SK-N-SH treated with all-trans-retinoic acid at 6 μM for 48 hours (cell line): Measurements from ENCODE around the gene CALHM1.

Source experiments
- BACH2 ChIP-seq: fragments of 250-450 bp; sonication (Bioruptor Pico); IDR thresholded peaks from 2 replicates; pipeline ENCODE4 v1.9.0; 2021; ENCODE audit warnings: mild to moderate bottlenecking, borderline replicate concordance
- GLIS3 ChIP-seq: fragments of 250-450 bp; sonication (Bioruptor Pico); IDR thresholded peaks from 2 replicates; pipeline ENCODE4 v1.5.0; 2020; ENCODE audit warnings: mild to moderate bottlenecking, moderate library complexity
- PATZ1 ChIP-seq: fragments of 250-450 bp; sonication (Bioruptor Pico); IDR thresholded peaks from 2 replicates; pipeline ENCODE4 v1.8.0; 2020; ENCODE audit warnings: mild to moderate bottlenecking, moderate library complexity, borderline replicate concordance
- RARB ChIP-seq: fragments of 250-450 bp; sonication (Bioruptor Pico); IDR thresholded peaks from 2 replicates; pipeline ENCODE4 v1.8.0; 2021; ENCODE audit warnings: mild to moderate bottlenecking, moderate library complexity
- ZC3H10 ChIP-seq: fragments of 250-450 bp; sonication (Bioruptor Pico); IDR thresholded peaks from 2 replicates; pipeline ENCODE4 v1.5.1; 2021; ENCODE audit warnings: mild to moderate bottlenecking, moderate library complexity
- TF ChIP-seq, protein P1 (sequence below): fragments of 250-450 bp; sonication (Bioruptor Pico); IDR thresholded peaks from 2 replicates; pipeline ENCODE4 v1.5.1; 2020; ENCODE audit warnings: low read depth, mild to moderate bottlenecking, moderate library complexity
- TF ChIP-seq, protein P2 (sequence below): fragments of 250-450 bp; sonication (Bioruptor Pico); IDR thresholded peaks from 2 replicates; pipeline ENCODE4 v1.5.1; 2021; ENCODE audit warnings: mild to moderate bottlenecking, moderate library complexity

GRCh38 chr10:103433858-103434257 lies 24.8 kb downstream of the CALHM1 start:
- TF ChIP-seq, protein P1, sequence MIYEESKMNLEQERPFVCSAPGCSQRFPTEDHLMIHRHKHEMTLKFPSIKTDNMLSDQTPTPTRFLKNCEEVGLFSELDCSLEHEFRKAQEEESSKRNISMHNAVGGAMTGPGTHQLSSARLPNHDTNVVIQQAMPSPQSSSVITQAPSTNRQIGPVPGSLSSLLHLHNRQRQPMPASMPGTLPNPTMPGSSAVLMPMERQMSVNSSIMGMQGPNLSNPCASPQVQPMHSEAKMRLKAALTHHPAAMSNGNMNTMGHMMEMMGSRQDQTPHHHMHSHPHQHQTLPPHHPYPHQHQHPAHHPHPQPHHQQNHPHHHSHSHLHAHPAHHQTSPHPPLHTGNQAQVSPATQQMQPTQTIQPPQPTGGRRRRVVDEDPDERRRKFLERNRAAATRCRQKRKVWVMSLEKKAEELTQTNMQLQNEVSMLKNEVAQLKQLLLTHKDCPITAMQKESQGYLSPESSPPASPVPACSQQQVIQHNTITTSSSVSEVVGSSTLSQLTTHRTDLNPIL (CRISPR knock-in tag) = no peak
- no peak for TF ChIP-seq PATZ1 (CRISPR knock-in tag)
- no peak for TF ChIP-seq ZC3H10 (CRISPR knock-in tag)
- TF ChIP-seq GLIS3 = no peak
- no peak for TF ChIP-seq RARB (CRISPR knock-in tag)
- TF ChIP-seq, protein P2, sequence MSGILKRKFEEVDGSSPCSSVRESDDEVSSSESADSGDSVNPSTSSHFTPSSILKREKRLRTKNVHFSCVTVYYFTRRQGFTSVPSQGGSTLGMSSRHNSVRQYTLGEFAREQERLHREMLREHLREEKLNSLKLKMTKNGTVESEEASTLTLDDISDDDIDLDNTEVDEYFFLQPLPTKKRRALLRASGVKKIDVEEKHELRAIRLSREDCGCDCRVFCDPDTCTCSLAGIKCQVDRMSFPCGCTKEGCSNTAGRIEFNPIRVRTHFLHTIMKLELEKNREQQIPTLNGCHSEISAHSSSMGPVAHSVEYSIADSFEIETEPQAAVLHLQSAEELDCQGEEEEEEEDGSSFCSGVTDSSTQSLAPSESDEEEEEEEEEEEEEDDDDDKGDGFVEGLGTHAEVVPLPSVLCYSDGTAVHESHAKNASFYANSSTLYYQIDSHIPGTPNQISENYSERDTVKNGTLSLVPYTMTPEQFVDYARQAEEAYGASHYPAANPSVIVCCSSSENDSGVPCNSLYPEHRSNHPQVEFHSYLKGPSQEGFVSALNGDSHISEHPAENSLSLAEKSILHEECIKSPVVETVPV (CRISPR knock-in tag) = no peak
- no peak for TF ChIP-seq BACH2 (CRISPR knock-in tag)
